ENCODE results near the gene CDCP2. TPM values are rescaled to one million over a fixed set of nuclear protein-coding genes. Genes with fewer than 3 reads are reported as not detected.
"Not testable (repeated sequence)": the region's sequence is repeated elsewhere in the genome, so short reads cannot be mapped to it uniquely, and the experiment has no call there.

The CDCP2 gene
- total RNA-seq, 2 experiments from 2014 or later: not detected

DNA sequence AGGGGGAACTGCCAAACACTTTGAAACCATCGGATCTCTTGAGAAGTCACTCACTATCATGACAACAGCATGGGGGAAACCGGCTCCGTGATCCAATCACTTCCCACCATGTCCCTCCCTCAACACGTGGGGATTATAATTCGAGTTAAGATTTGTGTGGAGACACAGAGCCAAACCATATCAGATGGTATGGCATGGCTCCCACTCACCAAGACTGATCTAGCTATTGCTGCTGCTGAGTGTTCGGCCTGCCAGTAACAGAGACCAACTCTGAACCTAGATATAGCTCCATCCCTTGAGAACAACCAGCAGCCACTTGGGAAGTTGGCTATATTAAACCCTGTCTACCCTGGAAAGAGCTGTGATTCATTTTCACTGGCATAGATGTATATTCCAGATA lies 49.4 kb downstream of the CDCP2 start:
- H3K27ac Mint-ChIP-seq: no peak overlapping the region
- peaks cover 5% of the 10 kb centered on the region for H3K9me3 Mint-ChIP-seq
- no peak for DNase-seq
- peaks cover 23% of the 10 kb centered on the region for H3K36me3 Mint-ChIP-seq (ENCODE audit: low read depth)
- ChIA-PET POLR2A (no interaction called here), CTCF (interaction anchor here (1.1 kb wide), 1 partner anchor 396 kb away, joined by 4 read pairs; no protein-coding TSS in a partner anchor)
- H3K4me1 Mint-ChIP-seq: peaks cover 4% of the 10 kb centered on the region
- H3K4me3 Mint-ChIP-seq: no peak overlapping the region
- no peaks in the 10 kb centered on the region for H3K27me3 Mint-ChIP-seq

DNA sequence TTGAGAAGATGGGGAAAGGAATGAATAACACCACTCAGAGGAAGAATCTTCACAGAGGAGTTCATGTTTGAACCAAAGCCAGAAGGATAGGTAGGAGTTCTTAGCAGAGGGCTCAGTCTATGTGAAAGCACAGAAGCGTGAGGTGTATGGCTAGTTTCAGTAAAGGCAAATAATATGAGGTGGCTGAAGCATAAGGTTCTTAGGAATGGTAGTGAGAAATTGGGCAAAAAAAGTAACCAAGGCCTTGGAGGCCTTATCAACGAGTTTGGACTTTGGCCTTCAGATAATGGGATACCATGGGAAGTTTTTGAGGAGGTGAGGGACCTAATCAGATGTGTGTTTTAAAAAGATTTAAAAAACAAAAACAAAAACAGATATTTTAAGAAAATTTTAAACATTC lies 52.3 kb downstream of the CDCP2 start:
- no peak for DNase-seq
- Mint-ChIP-seq H3K9me3 (peaks cover 5% of the 10 kb centered on the region), H3K4me3 (no peak overlapping the region), H3K36me3 (ENCODE audit: low read depth) (peaks cover 34% of the 10 kb centered on the region), H3K27ac (no peak overlapping the region), H3K4me1 (peaks cover 4% of the 10 kb centered on the region), H3K27me3 (no peaks in the 10 kb centered on the region)
- CTCF ChIA-PET: no interaction called here
- POLR2A ChIA-PET: no interaction called here

- Mint-ChIP-seq H3K4me3 (no peak overlapping the region), H3K36me3 (ENCODE audit: low read depth) (peaks cover 34% of the 10 kb centered on the region), H3K27ac (no peak overlapping the region), H3K4me1 (peaks cover 4% of the 10 kb centered on the region), H3K9me3 (peaks cover 5% of the 10 kb centered on the region), H3K27me3 (no peaks in the 10 kb centered on the region)
- DNase-seq: no peak
- ChIA-PET POLR2A (interaction anchor here (0.7 kb wide), 1 partner anchor 364 kb away, joined by 7 read pairs; no protein-coding TSS in a partner anchor), CTCF (interaction anchor here (0.8 to 1.9 kb wide), 4 partner anchors 9 to 22 kb away, joined by 3 to 6 read pairs (median 3); no protein-coding TSS in a partner anchor)
These were observed 53.7 kb downstream of the CDCP2 start for GRCh38 chr1:54099061-54099610.

GRCh38 chr1:54096877-54097240 lies 55.9 kb downstream of the CDCP2 start:
- Mint-ChIP-seq H3K27ac (no peak overlapping the region), H3K27me3 (no peaks in the 10 kb centered on the region), H3K4me1 (peaks cover 4% of the 10 kb centered on the region), H3K9me3 (peaks cover 3% of the 10 kb centered on the region), H3K36me3 (ENCODE audit: low read depth) (peaks cover 30% of the 10 kb centered on the region), H3K4me3 (no peak overlapping the region)
- ChIA-PET CTCF (interaction anchor here (1.5 kb wide), 1 partner anchor 10 kb away, joined by 3 read pairs; no protein-coding TSS in a partner anchor), POLR2A (no interaction called here)
- no peak for DNase-seq

DNA sequence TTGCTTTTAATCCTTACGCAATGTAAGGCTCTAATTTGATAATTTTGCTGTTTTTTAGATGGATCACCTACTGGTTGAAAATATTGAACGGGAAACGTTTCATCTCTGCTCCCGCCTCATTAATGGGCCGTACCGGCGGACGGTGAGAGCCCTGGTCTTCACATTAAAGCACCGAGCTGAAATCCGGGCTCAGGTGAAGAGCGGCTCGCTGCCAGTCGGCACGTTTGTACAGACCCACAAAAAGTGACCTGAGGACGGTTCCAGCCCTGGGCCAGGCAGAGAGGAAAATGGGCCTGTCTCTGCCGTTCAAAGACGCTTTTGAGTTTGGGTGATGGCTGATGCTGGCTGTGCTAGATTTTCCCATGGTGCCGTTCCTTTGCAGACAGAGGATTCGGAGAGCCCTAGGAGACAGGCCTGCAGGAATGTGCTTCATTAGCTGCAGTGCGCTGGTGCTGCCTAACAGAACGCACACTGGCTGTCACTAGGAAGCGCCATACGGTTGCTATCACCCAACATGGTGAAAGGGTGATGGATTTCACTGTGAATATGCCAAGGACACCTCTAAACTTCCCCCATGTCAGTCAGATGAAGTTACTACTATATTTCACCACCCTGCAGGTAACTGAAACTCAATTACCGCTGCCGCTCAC lies 56.4 kb downstream of the CDCP2 start:
- ChIA-PET POLR2A (no interaction called here), CTCF (no interaction called here)
- H3K4me3 Mint-ChIP-seq: no peak overlapping the region
- peaks cover 3% of the 10 kb centered on the region for H3K9me3 Mint-ChIP-seq
- H3K27me3 Mint-ChIP-seq: no peaks in the 10 kb centered on the region
- no peak overlapping the region for H3K27ac Mint-ChIP-seq
- H3K4me1 Mint-ChIP-seq: peaks cover 4% of the 10 kb centered on the region
- H3K36me3 Mint-ChIP-seq (ENCODE audit: low read depth): peaks cover 29% of the 10 kb centered on the region
- no peak for DNase-seq

- ChIA-PET CTCF (no interaction called here), POLR2A (no interaction called here)
- Mint-ChIP-seq H3K4me3 (no peak overlapping the region), H3K9me3 (no peaks in the 10 kb centered on the region), H3K27ac (no peak overlapping the region), H3K36me3 (ENCODE audit: low read depth) (peaks cover 27% of the 10 kb centered on the region), H3K4me1 (peaks cover 4% of the 10 kb centered on the region), H3K27me3 (no peaks in the 10 kb centered on the region)
- DNase-seq: no peak
These were observed 57.1 kb downstream of the CDCP2 start for GRCh38 chr1:54095546-54096226.

DNA sequence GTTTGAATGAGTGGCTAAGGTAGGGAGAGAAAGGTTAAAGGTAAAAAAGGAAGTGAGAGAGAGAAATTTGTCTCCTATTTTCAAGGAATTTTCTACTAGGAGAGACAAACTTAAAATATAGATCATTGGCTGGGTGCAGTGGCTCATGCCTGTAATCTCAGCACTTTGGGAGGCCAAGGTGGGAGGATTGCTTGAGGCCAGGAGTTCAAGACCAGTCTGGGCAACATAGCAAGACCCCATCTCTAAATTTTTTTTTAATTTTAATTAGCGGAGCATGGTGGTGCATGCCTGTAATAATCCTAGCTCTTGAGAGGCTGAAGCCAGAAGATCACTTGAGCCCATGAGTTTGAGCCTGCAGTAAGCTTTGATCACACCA lies 58.1 kb downstream of the CDCP2 start:
- H3K4me3 Mint-ChIP-seq, CTCF ChIA-PET, H3K4me1 Mint-ChIP-seq, H3K9me3 Mint-ChIP-seq, POLR2A ChIA-PET, DNase-seq, H3K27ac Mint-ChIP-seq, H3K27me3 Mint-ChIP-seq: not testable (repeated sequence)
- H3K36me3 Mint-ChIP-seq (ENCODE audit: low read depth): peaks cover 21% of the 10 kb centered on the region

GRCh38 chr1:54094001-54094729 lies 58.6 kb downstream of the CDCP2 start:
- Mint-ChIP-seq H3K27me3 (no peaks in the 10 kb centered on the region), H3K36me3 (ENCODE audit: low read depth) (peaks cover 21% of the 10 kb centered on the region), H3K27ac (no peak overlapping the region), H3K4me1 (peaks cover 4% of the 10 kb centered on the region), H3K9me3 (no peaks in the 10 kb centered on the region), H3K4me3 (no peak overlapping the region)
- ChIA-PET POLR2A (no interaction called here), CTCF (no interaction called here)
- no peak for DNase-seq

- H3K27me3 Mint-ChIP-seq: no peaks in the 10 kb centered on the region
- H3K36me3 Mint-ChIP-seq (ENCODE audit: low read depth): peaks cover 10% of the 10 kb centered on the region
- ChIA-PET POLR2A (no interaction called here), CTCF (no interaction called here)
- no peaks in the 10 kb centered on the region for H3K9me3 Mint-ChIP-seq
- no peak overlapping the region for H3K27ac Mint-ChIP-seq
- H3K4me1 Mint-ChIP-seq: peaks cover 3% of the 10 kb centered on the region
- no peak for DNase-seq
- no peak overlapping the region for H3K4me3 Mint-ChIP-seq
These were observed 61.1 kb downstream of the CDCP2 start for GRCh38 chr1:54091666-54092065.

GRCh38 chr1:54088385-54088784 lies 64.4 kb downstream of the CDCP2 start:
- DNase-seq: no peak
- Mint-ChIP-seq H3K27me3 (no peaks in the 10 kb centered on the region), H3K4me1 (peaks cover 3% of the 10 kb centered on the region), H3K27ac (no peak overlapping the region), H3K4me3 (no peak overlapping the region), H3K9me3 (no peaks in the 10 kb centered on the region), H3K36me3 (ENCODE audit: low read depth) (peaks cover 9% of the 10 kb centered on the region)
- CTCF ChIA-PET: interaction anchor here (1.2 kb wide), 1 partner anchor 15 kb away, joined by 5 read pairs; no protein-coding TSS in a partner anchor
- POLR2A ChIA-PET: no interaction called here

DNA sequence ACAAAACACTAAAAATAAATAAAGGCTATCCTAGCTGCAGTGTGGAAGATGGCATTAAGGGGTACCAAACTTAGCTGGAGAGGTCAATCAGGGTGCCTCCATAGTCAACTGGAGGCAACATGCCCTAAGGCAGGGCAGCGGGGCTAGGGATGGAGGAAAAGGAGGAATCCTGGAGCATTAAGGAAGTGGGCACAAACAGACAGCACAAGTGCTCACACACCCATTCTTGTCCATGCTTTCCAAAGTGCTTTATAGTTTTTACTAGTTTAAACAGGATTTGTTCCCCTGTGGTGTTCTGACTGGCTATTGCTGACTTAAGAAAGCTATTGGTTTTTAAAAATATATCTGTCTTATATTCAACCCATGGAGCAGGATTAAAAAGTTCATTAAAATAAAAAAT lies 66.0 kb downstream of the CDCP2 start:
- H3K4me3 Mint-ChIP-seq: no peak overlapping the region
- no peak overlapping the region for H3K27ac Mint-ChIP-seq
- DNase-seq: no peak
- H3K9me3 Mint-ChIP-seq: no peaks in the 10 kb centered on the region
- peaks cover 9% of the 10 kb centered on the region for H3K36me3 Mint-ChIP-seq (ENCODE audit: low read depth)
- peaks cover 3% of the 10 kb centered on the region for H3K4me1 Mint-ChIP-seq
- ChIA-PET CTCF (interaction anchor here (0.8 kb wide), 1 partner anchor 11 kb away, joined by 3 read pairs; no protein-coding TSS in a partner anchor), POLR2A (no interaction called here)
- H3K27me3 Mint-ChIP-seq: no peaks in the 10 kb centered on the region

DNA sequence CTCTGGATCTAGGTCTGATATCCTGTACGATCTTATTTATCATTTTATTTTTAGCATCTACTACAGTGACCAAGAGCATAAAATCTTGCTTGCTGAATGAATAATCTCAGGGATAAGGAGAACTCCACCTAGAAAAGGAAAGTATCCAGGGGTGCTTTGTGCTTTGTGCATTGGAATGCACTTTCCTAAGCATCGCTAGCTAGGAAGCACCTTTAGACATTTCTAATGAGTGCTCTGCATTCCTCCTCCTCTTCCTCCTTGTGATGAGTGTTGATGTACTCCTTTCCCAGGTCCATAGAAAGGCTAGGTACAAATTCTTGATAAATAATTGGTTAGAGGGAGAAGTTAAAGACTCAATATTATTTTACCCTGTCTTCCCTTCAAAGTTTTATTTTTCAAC lies 68.0 kb downstream of the CDCP2 start:
- DNase-seq: no peak
- H3K27me3 Mint-ChIP-seq: no peaks in the 10 kb centered on the region
- H3K9me3 Mint-ChIP-seq: no peaks in the 10 kb centered on the region
- ChIA-PET CTCF (interaction anchor here (0.6 kb wide), 1 partner anchor 346 kb away, joined by 3 read pairs; no protein-coding TSS in a partner anchor), POLR2A (no interaction called here)
- peaks cover 6% of the 10 kb centered on the region for H3K36me3 Mint-ChIP-seq (ENCODE audit: low read depth)
- H3K27ac Mint-ChIP-seq: no peak overlapping the region
- H3K4me1 Mint-ChIP-seq: peaks cover 6% of the 10 kb centered on the region
- H3K4me3 Mint-ChIP-seq: no peak overlapping the region

Measured in activated CD4-positive, alpha-beta T cell treated with anti-CD3 and anti-CD28 coated beads, Interleukin-2, amount 10 ng/mL, durations not matched to agents 7 days and 5 days (primary cell).